ENCODE results near the gene BRD4. TPM values are rescaled to one million over a fixed set of nuclear protein-coding genes. Genes with fewer than 3 reads are reported as not detected.

BRD4 gene
- polyA plus RNA-seq, 3 donors, result 12.5 to 35.8 (median 23.1) TPM

GRCh38 chr19:15280915-15281683, 51.2 kb downstream of the BRD4 start:
- H3K27ac ChIP-seq (ENCODE audit: low read depth, low read length), result no peak overlapping the region
- WGBS, 3 donors, result 6 to 11% (median 8%) methylated on average over 12 of the region's 12 CpGs

- H3K27ac ChIP-seq (ENCODE audit: low read depth, low read length), result no peak overlapping the region
- 50 to 57% (median 50%) methylated on average over 6 of the region's 6 CpGs for WGBS, 3 donors
Observed at GRCh38 chr19:15280048-15280725, 52.2 kb downstream of the BRD4 start.

GRCh38 chr19:15279326-15279904, 52.9 kb downstream of the BRD4 start:
- WGBS, 3 donors, result 78 to 91% (median 80%) methylated on average over 4 of the region's 4 CpGs
- peak overlapping the region; percentile 2 for H3K27ac ChIP-seq (ENCODE audit: low read depth, low read length)

GRCh38 chr19:15276620-15277215, 55.6 kb downstream of the BRD4 start:
- H3K27ac ChIP-seq (ENCODE audit: low read depth, low read length), result no peak overlapping the region
- 72 to 77% (median 75%) methylated on average over 11 of the region's 11 CpGs for WGBS, 3 donors

- WGBS, 3 donors, result 85% methylated on average over 4 of the region's 4 CpGs
- H3K27ac ChIP-seq (ENCODE audit: low read depth, low read length), result no peak overlapping the region
Observed at GRCh38 chr19:15274477-15274876, 57.9 kb downstream of the BRD4 start.

GRCh38 chr19:15269806-15270205, 62.5 kb downstream of the BRD4 start:
- WGBS, 3 donors, result 73 to 87% (median 78%) methylated on average over 6 of the region's 6 CpGs
- H3K27ac ChIP-seq (ENCODE audit: low read depth, low read length), result no peak overlapping the region

- H3K27ac ChIP-seq (ENCODE audit: low read depth, low read length), result no peak overlapping the region
- WGBS, 3 donors, result 59 to 85% (median 83%) methylated on average over 5 of the region's 5 CpGs
Observed at GRCh38 chr19:15268928-15269253, 63.4 kb downstream of the BRD4 start.

GRCh38 chr19:15268192-15268927, 64.0 kb downstream of the BRD4 start:
- H3K27ac ChIP-seq (ENCODE audit: low read depth, low read length), result no peak overlapping the region

GRCh38 chr19:15266683-15267082, 65.7 kb downstream of the BRD4 start:
- WGBS, 3 donors, result 90 to 97% (median 96%) methylated on average over 1 of the region's 1 CpG
- H3K27ac ChIP-seq (ENCODE audit: low read depth, low read length), result no peak overlapping the region

More at GRCh38 chr19:15268192-15268927, 64.0 kb downstream of the BRD4 start:
- 56 to 85% (median 78%) methylated on average over 12 of the region's 12 CpGs for WGBS, 3 donors

GRCh38 chr19:15265850-15266248, 66.5 kb downstream of the BRD4 start:
- H3K27ac ChIP-seq (ENCODE audit: low read depth, low read length), result no peak overlapping the region
- WGBS, 3 donors, result 5 to 44% (median 30%) methylated on average over 8 of the region's 8 CpGs

GRCh38 chr19:15265214-15265849, 67.0 kb downstream of the BRD4 start:
- 65 to 73% (median 69%) methylated on average over 21 to 26 of the region's 26 CpGs for WGBS, 3 donors
- peak overlapping the region; percentile 68 for H3K27ac ChIP-seq (ENCODE audit: low read depth, low read length)

GRCh38 chr19:15264933-15265206, 67.5 kb downstream of the BRD4 start:
- WGBS, 3 donors, result 43 to 84% (median 69%) methylated on average over 1 of the region's 1 CpG
- H3K27ac ChIP-seq (ENCODE audit: low read depth, low read length), result peak overlapping the region; percentile 68

GRCh38 chr19:15264061-15264932, 68.0 kb downstream of the BRD4 start:
- 50 to 69% (median 52%) methylated on average over 28 of the region's 28 CpGs for WGBS, 3 donors
- H3K27ac ChIP-seq (ENCODE audit: low read depth, low read length), result peak overlapping the region; percentile 68

GRCh38 chr19:15263361-15263985, 68.9 kb downstream of the BRD4 start:
- H3K27ac ChIP-seq (ENCODE audit: low read depth, low read length), result no peak overlapping the region
- WGBS, 3 donors, result 77 to 90% (median 87%) methylated on average over 13 of the region's 13 CpGs

GRCh38 chr19:15262011-15262410, 70.3 kb downstream of the BRD4 start:
- 57 to 97% (median 95%) methylated on average over 4 of the region's 4 CpGs for WGBS, 3 donors
- H3K27ac ChIP-seq (ENCODE audit: low read depth, low read length), result no peak overlapping the region

GRCh38 chr19:15260939-15261338, 71.4 kb downstream of the BRD4 start:
- WGBS, 3 donors, result 81 to 89% (median 88%) methylated on average over 8 of the region's 8 CpGs
- H3K27ac ChIP-seq (ENCODE audit: low read depth, low read length), result no peak overlapping the region

GRCh38 chr19:15259907-15260306, 72.4 kb downstream of the BRD4 start:
- 81 to 90% (median 88%) methylated on average over 5 of the region's 5 CpGs for WGBS, 3 donors
- H3K27ac ChIP-seq (ENCODE audit: low read depth, low read length), result no peak overlapping the region
